Measurements from ENCODE around the gene IREB2.

IREB2 gene

DNA sequence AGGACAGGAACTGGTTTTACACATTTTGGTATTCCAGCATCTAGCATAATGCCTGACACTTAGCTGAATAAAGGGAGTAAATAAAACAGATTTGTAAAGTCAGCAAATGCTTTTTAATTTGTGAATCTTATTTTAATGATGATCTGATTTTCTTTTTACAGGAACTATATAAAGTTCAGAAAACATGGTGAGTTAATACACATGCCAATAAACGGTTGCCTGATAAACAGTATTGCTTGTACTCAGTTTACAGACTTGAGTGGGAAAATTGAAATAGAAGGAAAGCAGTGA is 103.7 kb downstream of the IREB2 start:
- Histone ChIP-seq H2BK5ac (ENCODE audit: low read length) (no peak overlapping the region), H3K4me1 (ENCODE audit: control insufficient read depth, low read depth, low read length) (peaks cover 2% of the 10 kb centered on the region), H3K4me2 (ENCODE audit: low read length) (peak overlapping the region; percentile 97), H2BK15ac (replicated peaks; ENCODE audit: low read depth) (no peak overlapping the region), H3K4me3 (ENCODE audit: low read length) (no peak overlapping the region), H3K4ac (ENCODE audit: low read depth, low read length) (no peak overlapping the region), H3K79me1 (ENCODE audit: low read length) (peaks cover 15% of the 10 kb centered on the region), H3K79me2 (ENCODE audit: control insufficient read depth, insufficient read depth, low read length) (peaks cover 17% of the 10 kb centered on the region), H3K18ac (ENCODE audit: low read length) (no peak overlapping the region), H2BK120ac (ENCODE audit: low read depth, low read length) (no peak overlapping the region), H3K56ac (ENCODE audit: low read length) (peak overlapping the region; percentile 97), H3K9ac (ENCODE audit: low read length) (peak overlapping the region; percentile 95), H2AK5ac (ENCODE audit: low read length) (no peak overlapping the region), H4K5ac (ENCODE audit: low read length) (no peak overlapping the region), H3K27ac (ENCODE audit: low read depth, low read length) (no peak overlapping the region), H3K36me3 (ENCODE audit: control insufficient read depth, insufficient read depth, low read length) (no peaks in the 10 kb centered on the region), H4K8ac (ENCODE audit: low read depth, low read length) (no peak overlapping the region), H3K23ac (ENCODE audit: low read length) (no peak overlapping the region), H3K27me3 (ENCODE audit: insufficient read depth, low read length, poor library complexity) (no peaks in the 10 kb centered on the region)
- WGBS (ENCODE audit: extremely low coverage, insufficient coverage, low lambda C conversion rate) = no CpG with 5 or more reads among the region's 1 CpG
- no peak for DNase-seq

DNA sequence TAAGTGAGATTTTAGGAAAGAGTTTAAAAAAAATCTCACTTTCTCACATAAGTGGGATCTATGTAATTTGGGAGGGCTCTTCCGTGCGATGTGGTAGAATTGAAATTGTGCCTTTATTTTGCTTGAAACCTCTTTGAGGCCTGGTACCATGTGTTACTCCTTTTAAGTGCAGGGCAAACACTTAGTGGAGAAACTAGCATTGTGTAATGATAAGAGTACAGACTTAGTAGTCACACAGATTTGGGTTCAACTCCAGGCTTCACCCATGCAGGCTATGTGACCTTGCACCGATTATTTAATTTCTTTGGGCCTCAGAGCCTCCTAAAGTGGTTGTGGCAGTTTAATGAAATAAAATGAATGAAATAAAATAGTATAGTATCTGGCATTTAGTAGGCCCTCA is 104.6 kb downstream of the IREB2 start:
- Histone ChIP-seq H2BK5ac (ENCODE audit: low read length) (no peak overlapping the region), H3K36me3 (ENCODE audit: control insufficient read depth, insufficient read depth, low read length) (no peaks in the 10 kb centered on the region), H4K8ac (ENCODE audit: low read depth, low read length) (no peak overlapping the region), H3K4ac (ENCODE audit: low read depth, low read length) (no peak overlapping the region), H3K27me3 (ENCODE audit: insufficient read depth, low read length, poor library complexity) (no peaks in the 10 kb centered on the region), H2BK120ac (ENCODE audit: low read depth, low read length) (no peak overlapping the region), H3K4me3 (ENCODE audit: low read length) (no peak overlapping the region), H3K79me1 (ENCODE audit: low read length) (peaks cover 15% of the 10 kb centered on the region), H3K56ac (ENCODE audit: low read length) (no peak overlapping the region), H3K4me1 (ENCODE audit: control insufficient read depth, low read depth, low read length) (peaks cover 2% of the 10 kb centered on the region), H3K27ac (ENCODE audit: low read depth, low read length) (no peak overlapping the region), H2BK15ac (replicated peaks; ENCODE audit: low read depth) (no peak overlapping the region), H4K5ac (ENCODE audit: low read length) (no peak overlapping the region), H3K9ac (ENCODE audit: low read length) (no peak overlapping the region), H3K23ac (ENCODE audit: low read length) (no peak overlapping the region), H3K4me2 (ENCODE audit: low read length) (no peak overlapping the region), H3K18ac (ENCODE audit: low read length) (no peak overlapping the region), H2AK5ac (ENCODE audit: low read length) (no peak overlapping the region), H3K79me2 (ENCODE audit: control insufficient read depth, insufficient read depth, low read length) (peaks cover 17% of the 10 kb centered on the region)
- no CpG with 5 or more reads among the region's 3 CpGs for WGBS (ENCODE audit: extremely low coverage, insufficient coverage, low lambda C conversion rate)
- no peak for DNase-seq

- peak; percentile 31 for DNase-seq
- H3K4me3 ChIP-seq (ENCODE audit: low read length) = no peak overlapping the region
- H3K23ac ChIP-seq (ENCODE audit: low read length) = no peak overlapping the region
- H3K79me1 ChIP-seq (ENCODE audit: low read length) = no peaks in the 10 kb centered on the region
- no peak overlapping the region for H4K8ac ChIP-seq (ENCODE audit: low read depth, low read length)
- no peak overlapping the region for H4K5ac ChIP-seq (ENCODE audit: low read length)
- H3K4me1 ChIP-seq (ENCODE audit: control insufficient read depth, low read depth, low read length) = no peaks in the 10 kb centered on the region
- no peak overlapping the region for H3K27ac ChIP-seq (ENCODE audit: low read depth, low read length)
- H3K79me2 ChIP-seq (ENCODE audit: control insufficient read depth, insufficient read depth, low read length) = no peaks in the 10 kb centered on the region
- H2BK15ac ChIP-seq (replicated peaks; ENCODE audit: low read depth) = no peak overlapping the region
- no peak overlapping the region for H3K4me2 ChIP-seq (ENCODE audit: low read length)
- no peak overlapping the region for H2BK120ac ChIP-seq (ENCODE audit: low read depth, low read length)
- H3K56ac ChIP-seq (ENCODE audit: low read length) = no peak overlapping the region
- H2AK5ac ChIP-seq (ENCODE audit: low read length) = no peak overlapping the region
- WGBS (ENCODE audit: extremely low coverage, insufficient coverage, low lambda C conversion rate) = no CpG with 5 or more reads among the region's 6 CpGs
- H3K18ac ChIP-seq (ENCODE audit: low read length) = no peak overlapping the region
- no peak overlapping the region for H3K9ac ChIP-seq (ENCODE audit: low read length)
- no peak overlapping the region for H2BK5ac ChIP-seq (ENCODE audit: low read length)
- no peak overlapping the region for H3K4ac ChIP-seq (ENCODE audit: low read depth, low read length)
- no peaks in the 10 kb centered on the region for H3K27me3 ChIP-seq (ENCODE audit: insufficient read depth, low read length, poor library complexity)
- peaks cover 6% of the 10 kb centered on the region for H3K36me3 ChIP-seq (ENCODE audit: control insufficient read depth, insufficient read depth, low read length)
These were observed 112.2 kb downstream of the IREB2 start for GRCh38 chr15:78550194-78550593.

- Histone ChIP-seq H3K79me1 (ENCODE audit: low read length) (no peaks in the 10 kb centered on the region), H3K23ac (ENCODE audit: low read length) (no peak overlapping the region), H4K8ac (ENCODE audit: low read depth, low read length) (no peak overlapping the region), H3K4me3 (ENCODE audit: low read length) (no peak overlapping the region), H3K4ac (ENCODE audit: low read depth, low read length) (no peak overlapping the region), H3K27ac (ENCODE audit: low read depth, low read length) (no peak overlapping the region), H3K9ac (ENCODE audit: low read length) (no peak overlapping the region), H3K36me3 (ENCODE audit: control insufficient read depth, insufficient read depth, low read length) (peaks cover 6% of the 10 kb centered on the region), H3K18ac (ENCODE audit: low read length) (no peak overlapping the region), H2BK15ac (replicated peaks; ENCODE audit: low read depth) (no peak overlapping the region), H3K79me2 (ENCODE audit: control insufficient read depth, insufficient read depth, low read length) (no peaks in the 10 kb centered on the region), H3K4me2 (ENCODE audit: low read length) (no peak overlapping the region), H2AK5ac (ENCODE audit: low read length) (no peak overlapping the region), H3K56ac (ENCODE audit: low read length) (no peak overlapping the region), H3K4me1 (ENCODE audit: control insufficient read depth, low read depth, low read length) (no peaks in the 10 kb centered on the region), H4K5ac (ENCODE audit: low read length) (no peak overlapping the region), H3K27me3 (ENCODE audit: insufficient read depth, low read length, poor library complexity) (no peaks in the 10 kb centered on the region), H2BK5ac (ENCODE audit: low read length) (no peak overlapping the region), H2BK120ac (ENCODE audit: low read depth, low read length) (no peak overlapping the region)
- no peak for DNase-seq
- no CpG with 5 or more reads among the region's 3 CpGs for WGBS (ENCODE audit: extremely low coverage, insufficient coverage, low lambda C conversion rate)
These were observed 112.8 kb downstream of the IREB2 start for GRCh38 chr15:78550815-78551214.

Measured in mesendoderm (in vitro differentiated cells).